ENCODE results near the gene FBXL16. TPM values are rescaled to one million over a fixed set of nuclear protein-coding genes. Genes with fewer than 3 reads are reported as not detected.

The FBXL16 gene
- total RNA-seq, 1 experiment from 2014 or later: 22.2 TPM

DNA sequence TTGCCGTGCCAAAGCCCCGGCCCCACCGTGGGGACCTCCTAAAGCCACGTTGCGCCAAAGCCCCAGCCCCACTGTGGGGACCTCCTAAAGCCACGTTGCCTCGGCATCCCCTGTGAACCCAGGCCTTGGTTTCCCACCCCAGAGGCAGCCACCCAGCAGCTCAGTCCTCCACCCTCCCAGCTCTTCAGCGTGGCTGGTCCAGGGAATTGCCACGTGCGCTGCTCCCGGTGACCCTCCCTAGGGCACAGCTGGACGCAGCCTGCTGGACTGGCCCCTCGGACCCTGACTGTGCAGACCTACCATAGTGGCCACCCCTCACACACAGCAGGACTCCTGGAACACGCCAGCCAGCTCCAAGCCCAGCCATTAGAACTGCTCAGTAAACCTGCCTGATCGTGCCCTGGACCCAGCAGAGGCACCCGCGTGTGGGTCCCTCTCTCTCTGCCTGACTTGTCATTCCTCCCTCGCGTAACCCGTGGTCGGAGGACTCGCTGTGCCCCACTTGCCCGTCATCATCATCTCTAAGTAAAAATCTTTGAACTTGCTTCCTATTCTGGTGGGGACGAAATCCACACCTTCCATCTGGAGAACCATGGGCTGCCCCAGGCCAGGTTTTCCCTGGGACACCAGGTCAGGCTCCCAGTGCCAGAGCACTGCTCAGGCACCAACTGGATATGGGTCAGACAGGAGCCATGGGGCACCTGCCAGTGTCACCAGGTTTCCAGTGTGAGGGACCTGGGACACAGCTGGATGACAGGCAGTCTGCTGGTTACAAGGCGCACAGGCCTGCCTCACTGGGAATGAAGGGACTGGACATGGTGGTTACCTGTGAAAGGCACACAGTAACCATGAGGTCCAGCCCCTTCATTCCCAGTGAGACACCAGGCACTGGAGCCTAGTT, 29.6 kb upstream of the FBXL16 start:
- POLR2A ChIA-PET (ENCODE audit: unreplicated experiment): interaction anchor here (0.7 kb wide), 1 partner anchor 229 kb away, joined by 3 read pairs; no protein-coding TSS in a partner anchor
- H3K4me1 ChIP-seq (replicated peaks; ENCODE audit: insufficient read depth): no peaks in the 10 kb centered on the region; the same call in 1 of the 2 replicates
- H3F3A ChIP-seq (ENCODE audit: insufficient read depth, low read depth): peaks cover 5% of the 10 kb centered on the region; the same call in 1 of the 2 replicates
- no peaks in the 10 kb centered on the region for H3K9me2 ChIP-seq (ENCODE audit: insufficient read depth)
- H3K27ac ChIP-seq: no peak overlapping the region
- H3K9me3 ChIP-seq (ENCODE audit: insufficient read depth, low read depth): no peaks in the 10 kb centered on the region
- no peaks in the 10 kb centered on the region for H3K36me3 ChIP-seq (ENCODE audit: low read depth)
- intact Hi-C loops (cut with micrococcal nuclease; ENCODE audit: unreplicated experiment): no loop called here
- no peak overlapping the region for H2AFZ ChIP-seq
- H3K27me3 ChIP-seq (ENCODE audit: insufficient read depth, low read depth): no peaks in the 10 kb centered on the region
- no peaks in the 10 kb centered on the region for H4K20me1 ChIP-seq (ENCODE audit: insufficient read depth)
- BruUV-seq (replicated peaks): no TSS peak
- peak in 1 of 2 experiments; percentile 17 for DNase-seq
- TF ChIP-seq, protein P1, sequence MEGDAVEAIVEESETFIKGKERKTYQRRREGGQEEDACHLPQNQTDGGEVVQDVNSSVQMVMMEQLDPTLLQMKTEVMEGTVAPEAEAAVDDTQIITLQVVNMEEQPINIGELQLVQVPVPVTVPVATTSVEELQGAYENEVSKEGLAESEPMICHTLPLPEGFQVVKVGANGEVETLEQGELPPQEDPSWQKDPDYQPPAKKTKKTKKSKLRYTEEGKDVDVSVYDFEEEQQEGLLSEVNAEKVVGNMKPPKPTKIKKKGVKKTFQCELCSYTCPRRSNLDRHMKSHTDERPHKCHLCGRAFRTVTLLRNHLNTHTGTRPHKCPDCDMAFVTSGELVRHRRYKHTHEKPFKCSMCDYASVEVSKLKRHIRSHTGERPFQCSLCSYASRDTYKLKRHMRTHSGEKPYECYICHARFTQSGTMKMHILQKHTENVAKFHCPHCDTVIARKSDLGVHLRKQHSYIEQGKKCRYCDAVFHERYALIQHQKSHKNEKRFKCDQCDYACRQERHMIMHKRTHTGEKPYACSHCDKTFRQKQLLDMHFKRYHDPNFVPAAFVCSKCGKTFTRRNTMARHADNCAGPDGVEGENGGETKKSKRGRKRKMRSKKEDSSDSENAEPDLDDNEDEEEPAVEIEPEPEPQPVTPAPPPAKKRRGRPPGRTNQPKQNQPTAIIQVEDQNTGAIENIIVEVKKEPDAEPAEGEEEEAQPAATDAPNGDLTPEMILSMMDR (conservative IDR thresholded peaks at IDR 0.05): no peak
- TF ChIP-seq EZH2 (IDR thresholded peaks at IDR 0.05; ENCODE audit: low read depth): no peak
- CTCF ChIA-PET: no interaction called here
- H3K4me2 ChIP-seq: no peak overlapping the region
- H3K79me2 ChIP-seq (ENCODE audit: low read depth): peaks cover 8% of the 10 kb centered on the region; the same call in 1 of the 2 replicates
- no peak overlapping the region for H3K4me3 ChIP-seq

DNA sequence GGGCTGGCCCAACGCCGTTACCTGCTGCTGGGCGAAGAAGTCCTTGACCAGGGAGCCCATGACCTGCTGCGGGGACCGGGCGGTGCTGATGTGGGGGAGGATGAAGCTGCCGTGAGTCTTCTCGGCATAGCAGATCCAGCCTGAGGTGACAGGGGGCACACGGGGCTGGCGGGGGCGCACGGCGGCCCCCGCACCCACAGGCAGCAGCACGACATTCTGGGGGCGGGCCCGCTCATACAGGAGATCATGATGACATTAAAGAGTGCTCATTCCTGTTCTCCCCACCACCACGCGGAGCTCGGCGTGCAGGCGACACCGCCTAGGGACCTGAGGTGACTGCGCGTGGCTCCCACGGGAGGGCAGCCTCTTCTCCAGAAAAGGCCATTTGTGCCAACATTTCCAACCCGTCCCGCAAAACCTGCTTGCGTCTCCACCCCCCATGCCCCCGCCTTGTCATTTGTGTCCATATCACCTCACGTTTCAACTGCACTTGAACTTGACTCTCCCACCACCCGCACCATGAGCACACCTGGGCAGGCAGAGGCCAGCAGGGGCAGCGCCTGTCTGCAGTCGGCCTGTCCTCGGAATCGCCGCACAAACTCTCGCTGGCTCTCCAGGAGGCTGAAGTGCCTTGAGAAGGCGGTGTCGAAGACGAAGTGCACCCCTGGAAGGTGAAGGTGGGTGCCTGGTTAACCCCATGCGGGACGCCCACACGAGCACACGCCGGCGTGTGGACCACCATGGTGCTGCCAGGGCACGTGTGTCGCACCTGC, 28.8 kb upstream of the FBXL16 start:
- no peaks in the 10 kb centered on the region for H3K79me2 ChIP-seq (ENCODE audit: low read depth)
- peaks cover 7% of the 10 kb centered on the region; the same call in 1 of the 2 replicates for H3F3A ChIP-seq (ENCODE audit: insufficient read depth, low read depth)
- no peak for TF ChIP-seq EZH2 (IDR thresholded peaks at IDR 0.05; ENCODE audit: low read depth)
- TF ChIP-seq, protein P1 (conservative IDR thresholded peaks at IDR 0.05): no peak
- intact Hi-C loops (cut with micrococcal nuclease; ENCODE audit: unreplicated experiment): no loop called here
- peak in 1 of 2 experiments; percentile 21 for DNase-seq
- BruUV-seq (replicated peaks): no TSS peak
- POLR2A ChIA-PET (ENCODE audit: unreplicated experiment): no interaction called here
- no peak overlapping the region for H2AFZ ChIP-seq
- CTCF ChIA-PET: no interaction called here
- no peaks in the 10 kb centered on the region for H4K20me1 ChIP-seq (ENCODE audit: insufficient read depth)
- H3K4me1 ChIP-seq (replicated peaks; ENCODE audit: insufficient read depth): no peaks in the 10 kb centered on the region
- H3K9me2 ChIP-seq (ENCODE audit: insufficient read depth): no peaks in the 10 kb centered on the region
- H3K4me2 ChIP-seq: no peak overlapping the region
- no peaks in the 10 kb centered on the region for H3K27me3 ChIP-seq (ENCODE audit: insufficient read depth, low read depth)
- H3K9me3 ChIP-seq (ENCODE audit: insufficient read depth, low read depth): no peaks in the 10 kb centered on the region
- no peak overlapping the region for H3K4me3 ChIP-seq
- no peak overlapping the region for H3K27ac ChIP-seq
- H3K36me3 ChIP-seq (ENCODE audit: low read depth): no peaks in the 10 kb centered on the region

DNA sequence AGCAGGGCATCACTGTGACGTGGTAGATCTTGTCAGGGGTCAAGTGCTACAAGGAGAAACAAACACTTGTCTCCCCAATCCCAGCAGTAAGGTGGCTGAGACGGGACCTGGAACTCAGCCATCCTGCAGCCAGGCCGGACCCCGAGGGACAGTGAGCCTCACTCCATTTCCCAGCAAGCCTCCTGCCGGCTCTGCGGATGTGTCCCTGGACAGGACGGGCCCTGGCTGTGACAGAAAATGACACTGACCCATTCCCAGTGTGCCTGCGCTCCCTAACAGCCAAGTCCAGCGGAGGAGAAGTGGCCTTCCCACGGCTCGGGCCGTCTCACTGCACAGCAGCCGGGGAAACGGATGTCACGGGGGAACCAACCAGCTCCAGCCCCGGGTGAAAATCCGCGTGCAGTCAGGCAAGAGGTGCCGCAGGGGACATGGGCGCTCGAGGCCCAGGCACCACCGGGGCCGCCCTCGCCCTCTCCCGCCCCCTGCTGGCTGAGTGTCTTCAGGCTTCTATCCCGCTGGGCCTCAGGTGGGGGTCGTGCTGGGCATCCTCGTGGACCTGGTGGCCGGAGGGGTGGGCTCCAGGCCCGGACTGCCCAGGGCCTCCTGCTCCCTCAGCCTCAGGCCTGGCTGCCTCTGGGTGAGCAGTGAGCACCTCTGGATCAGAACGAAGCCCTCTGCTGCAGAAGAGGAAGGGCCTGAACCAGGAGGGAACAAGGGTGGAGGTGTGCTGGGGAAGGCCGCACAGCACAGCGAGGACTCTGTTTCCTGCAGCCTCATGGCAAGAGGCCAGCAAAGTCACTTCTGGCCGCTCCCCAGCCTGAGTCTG, 28.0 kb upstream of the FBXL16 start:
- H3K79me2 ChIP-seq (ENCODE audit: low read depth): no peaks in the 10 kb centered on the region
- peaks cover 7% of the 10 kb centered on the region; the same call in 1 of the 2 replicates for H3F3A ChIP-seq (ENCODE audit: insufficient read depth, low read depth)
- CTCF ChIA-PET: no interaction called here
- no peaks in the 10 kb centered on the region for H4K20me1 ChIP-seq (ENCODE audit: insufficient read depth)
- H3K4me3 ChIP-seq: no peak overlapping the region
- no peaks in the 10 kb centered on the region for H3K36me3 ChIP-seq (ENCODE audit: low read depth)
- BruUV-seq (replicated peaks): no TSS peak
- POLR2A ChIA-PET (ENCODE audit: unreplicated experiment): no interaction called here
- no peak overlapping the region for H2AFZ ChIP-seq
- TF ChIP-seq, protein P1 (conservative IDR thresholded peaks at IDR 0.05): no peak
- H3K27ac ChIP-seq: no peak overlapping the region
- DNase-seq: peak in 1 of 2 experiments; percentile 22
- H3K4me2 ChIP-seq: no peak overlapping the region
- H3K27me3 ChIP-seq (ENCODE audit: insufficient read depth, low read depth): no peaks in the 10 kb centered on the region
- intact Hi-C loops (cut with micrococcal nuclease; ENCODE audit: unreplicated experiment): no loop called here
- H3K4me1 ChIP-seq (replicated peaks; ENCODE audit: insufficient read depth): no peaks in the 10 kb centered on the region
- no peaks in the 10 kb centered on the region for H3K9me3 ChIP-seq (ENCODE audit: insufficient read depth, low read depth)
- H3K9me2 ChIP-seq (ENCODE audit: insufficient read depth): no peaks in the 10 kb centered on the region

Measured in PC-9 (cell line).